Breast epithelium (tissue), 4 donors: Measurements from ENCODE around the gene SFTA2. TPM values are rescaled to one million over a fixed set of nuclear protein-coding genes. Genes with fewer than 3 reads are reported as not detected.
A peak's percentile ranks its signal among the peaks of the same experiment; 100 is the strongest.

Experiments used
- DNase-seq, 2 donors: peaks; one replicate each; pipeline ENCODE4 v3.0.0-alpha.2; 2019; ENCODE audit warnings: low spot score in 2 of 2
- H3K27ac ChIP-seq, 2 donors: fragments of 200-600 bp; sonication (generic) in 1 of 2; one replicate each; pipeline ENCODE4 v1.5.1; 2016 to 2019; ENCODE audit warnings: mild to moderate bottlenecking in 1 of 2
- H3K27me3 ChIP-seq, 2 donors: fragments of 200-600 bp; sonication (generic) in 1 of 2; one replicate each; pipeline versions ENCODE4 v1.5.1 to v1.6.0; 2017 to 2019; ENCODE audit warnings: control low read depth in 1 of 2, mild to moderate bottlenecking in 1 of 2
- H3K36me3 ChIP-seq: fragments of 200-600 bp; one replicate; pipeline ENCODE4 v1.5.1; 2019
- H3K4me1 ChIP-seq, 2 donors: fragments of 200-600 bp; sonication (generic); one replicate each; pipeline ENCODE4 v1.5.1; 2016 to 2019; ENCODE audit warnings: control low read depth in 1 of 2
- H3K4me3 ChIP-seq, 3 donors: fragments of 200-600 bp; sonication (generic); 1 replicate in 2 of 3; 2 replicates in 1 of 3; pipeline ENCODE4 v1.5.1; 2016 to 2019; ENCODE audit warnings: mild to moderate bottlenecking in 3 of 3, moderate library complexity in 2 of 3
- H3K9me3 ChIP-seq, 2 donors: fragments of 200-600 bp; sonication (generic) in 1 of 2; one replicate each; pipeline ENCODE4 v1.5.1; 2016 to 2019; ENCODE audit warnings: control low read depth in 1 of 2
- POLR2A ChIP-seq: fragments of 450-650 bp; IDR thresholded peaks from one replicate; pipeline ENCODE4 v1.6.1; 2016; ENCODE audit warnings: antibody characterized with exemption, mild to moderate bottlenecking, moderate library complexity
- POLR2AphosphoS5 ChIP-seq, 3 donors: sonication (generic); formaldehyde crosslinking; IDR thresholded peaks; one replicate each; pipeline ENCODE4 v1.6.1; 2017; ENCODE audit warnings: antibody characterized with exemption in 3 of 3
- intact Hi-C: fragments of 100-400 bp; cut with DNase I; formaldehyde crosslinking; loops from one replicate; pipeline ENCODE4 v1.15.1; 2023; ENCODE audit warnings: low total_unique reads
- total RNA-seq, 3 donors: library from RNA; depleted of rRNA; stranded (reverse); fragments of >200 nt; gene quantifications; one replicate each; pipeline ENCODE4 v1.1.0, GENCODE V29; 2016
- TF ChIP-seq, protein P1 (sequence below), 3 donors: fragments of 450-650 bp; IDR thresholded peaks; one replicate each; pipeline ENCODE4 v1.5.1; 2016 to 2017; ENCODE audit warnings: antibody characterized with exemption in 3 of 3, mild to moderate bottlenecking in 3 of 3, moderate library complexity in 3 of 3

The SFTA2 gene
- total RNA-seq, 3 donors from 2014 or later, result not detected

DNA sequence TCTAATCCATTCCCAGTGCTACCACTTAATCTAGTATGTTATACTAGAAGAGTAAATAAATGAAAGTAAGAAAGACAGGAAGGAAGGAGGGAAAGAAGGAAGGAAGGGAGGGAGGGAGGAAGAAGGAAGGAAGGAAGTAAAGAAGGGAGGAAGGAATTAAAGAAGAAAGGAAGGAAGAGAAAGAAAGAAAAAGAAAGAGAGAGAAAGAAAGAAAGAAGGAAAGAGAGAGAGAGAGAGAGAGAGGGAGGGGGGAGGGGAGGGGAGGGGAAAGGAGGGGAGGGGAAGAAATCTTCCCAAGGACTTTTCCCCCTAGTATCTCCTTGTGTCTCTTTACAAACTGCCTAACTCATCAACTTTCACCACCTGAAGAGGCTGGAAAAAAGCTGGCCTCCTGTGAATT lies 30.7 kb upstream of the SFTA2 start:
- H3K27ac ChIP-seq, result no peak overlapping the region
- no peak overlapping the region for H3K4me3 ChIP-seq
- no peak for DNase-seq
- H3K27me3 ChIP-seq, result no peaks in the 10 kb centered on the region
- intact Hi-C loops, result no loop called here
- no peaks in the 10 kb centered on the region for H3K36me3 ChIP-seq
- no peaks in the 10 kb centered on the region for H3K4me1 ChIP-seq
- no peak for TF ChIP-seq POLR2A
- TF ChIP-seq, protein P1, sequence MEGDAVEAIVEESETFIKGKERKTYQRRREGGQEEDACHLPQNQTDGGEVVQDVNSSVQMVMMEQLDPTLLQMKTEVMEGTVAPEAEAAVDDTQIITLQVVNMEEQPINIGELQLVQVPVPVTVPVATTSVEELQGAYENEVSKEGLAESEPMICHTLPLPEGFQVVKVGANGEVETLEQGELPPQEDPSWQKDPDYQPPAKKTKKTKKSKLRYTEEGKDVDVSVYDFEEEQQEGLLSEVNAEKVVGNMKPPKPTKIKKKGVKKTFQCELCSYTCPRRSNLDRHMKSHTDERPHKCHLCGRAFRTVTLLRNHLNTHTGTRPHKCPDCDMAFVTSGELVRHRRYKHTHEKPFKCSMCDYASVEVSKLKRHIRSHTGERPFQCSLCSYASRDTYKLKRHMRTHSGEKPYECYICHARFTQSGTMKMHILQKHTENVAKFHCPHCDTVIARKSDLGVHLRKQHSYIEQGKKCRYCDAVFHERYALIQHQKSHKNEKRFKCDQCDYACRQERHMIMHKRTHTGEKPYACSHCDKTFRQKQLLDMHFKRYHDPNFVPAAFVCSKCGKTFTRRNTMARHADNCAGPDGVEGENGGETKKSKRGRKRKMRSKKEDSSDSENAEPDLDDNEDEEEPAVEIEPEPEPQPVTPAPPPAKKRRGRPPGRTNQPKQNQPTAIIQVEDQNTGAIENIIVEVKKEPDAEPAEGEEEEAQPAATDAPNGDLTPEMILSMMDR (IDR thresholded peaks at IDR 0.05), result no peak
- TF ChIP-seq POLR2AphosphoS5 (IDR thresholded peaks at IDR 0.05), result no peak
- no peaks in the 10 kb centered on the region for H3K9me3 ChIP-seq

GRCh38 chr6:30960907-30961673 lies 29.1 kb upstream of the SFTA2 start:
- no peak for DNase-seq
- H3K4me3 ChIP-seq, result no peak overlapping the region
- no peaks in the 10 kb centered on the region for H3K4me1 ChIP-seq
- no peak overlapping the region for H3K27ac ChIP-seq
- no peaks in the 10 kb centered on the region for H3K9me3 ChIP-seq
- no peaks in the 10 kb centered on the region for H3K36me3 ChIP-seq
- H3K27me3 ChIP-seq, result no peaks in the 10 kb centered on the region
- TF ChIP-seq, protein P1 (IDR thresholded peaks at IDR 0.05), result no peak
- TF ChIP-seq POLR2A (no peak), POLR2AphosphoS5 (IDR thresholded peaks at IDR 0.05) (no peak)
- intact Hi-C loops, result no loop called here

- no peak for DNase-seq
- Histone ChIP-seq H3K36me3 (no peaks in the 10 kb centered on the region), H3K4me1 (no peaks in the 10 kb centered on the region), H3K4me3 (no peak overlapping the region), H3K27me3 (no peaks in the 10 kb centered on the region), H3K9me3 (no peaks in the 10 kb centered on the region), H3K27ac (no peak overlapping the region)
- TF ChIP-seq POLR2A (no peak), POLR2AphosphoS5 (IDR thresholded peaks at IDR 0.05) (no peak)
- TF ChIP-seq, protein P1 (IDR thresholded peaks at IDR 0.05), result no peak
- intact Hi-C loops, result no loop called here
These were observed 25.7 kb upstream of the SFTA2 start for GRCh38 chr6:30957716-30958115.

GRCh38 chr6:30955367-30956042 lies 23.5 kb upstream of the SFTA2 start:
- Histone ChIP-seq H3K27me3 (no peaks in the 10 kb centered on the region), H3K4me1 (no peaks in the 10 kb centered on the region), H3K4me3 (peak overlapping the region; percentile 44 to 71 (median 48)), H3K27ac (no peak overlapping the region), H3K36me3 (no peaks in the 10 kb centered on the region), H3K9me3 (no peaks in the 10 kb centered on the region)
- intact Hi-C loops, result no loop called here
- DNase-seq, result peak in 1 of 2 donors; percentile 58
- no peak for TF ChIP-seq POLR2AphosphoS5 (IDR thresholded peaks at IDR 0.05)
- no peak for TF ChIP-seq POLR2A
- TF ChIP-seq, protein P1 (IDR thresholded peaks at IDR 0.05), result no peak
